HuH-7.5 (cell line): ENCODE data around the gene MYLK.

ENCODE experiments used
- DNase-seq: peaks from one replicate; pipeline ENCODE4 v3.0.0; 2011; ENCODE audit warnings: low spot score

The MYLK gene

DNA sequence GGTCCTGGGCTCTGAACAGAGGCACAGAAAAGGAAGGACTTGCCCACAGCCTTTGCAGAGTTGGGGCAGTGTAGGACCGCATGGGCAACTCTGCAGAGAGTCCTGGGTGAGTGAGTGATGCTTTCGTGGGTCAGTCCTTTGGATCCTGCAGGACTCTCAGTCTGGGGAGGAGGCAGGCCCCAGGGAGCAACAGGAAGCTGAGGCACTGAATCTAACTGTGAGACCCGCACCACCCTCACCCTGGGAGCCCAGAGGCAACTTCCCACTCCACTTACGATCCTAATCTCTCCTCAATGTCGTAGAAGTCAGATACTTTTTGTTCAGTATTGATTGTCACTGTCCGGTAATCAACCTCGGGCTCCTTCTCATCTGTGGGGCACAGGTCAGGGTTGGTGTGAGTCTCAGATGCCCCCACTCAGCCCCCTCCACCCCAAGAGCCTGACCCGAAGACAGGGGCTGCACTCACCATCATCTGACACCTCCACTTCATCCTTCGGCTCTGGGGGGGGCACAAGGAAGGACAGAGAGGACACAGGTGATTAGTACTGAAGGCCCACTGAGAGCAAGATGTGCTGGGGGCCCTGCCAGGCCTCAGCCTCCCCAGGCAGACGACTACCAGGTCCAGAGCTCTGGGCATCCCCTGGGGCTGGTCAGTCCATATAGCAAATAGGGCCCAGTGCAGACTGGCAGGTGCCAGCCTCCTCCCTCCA lies 235.3 kb downstream of the MYLK start:
- DNase-seq = no peak

DNA sequence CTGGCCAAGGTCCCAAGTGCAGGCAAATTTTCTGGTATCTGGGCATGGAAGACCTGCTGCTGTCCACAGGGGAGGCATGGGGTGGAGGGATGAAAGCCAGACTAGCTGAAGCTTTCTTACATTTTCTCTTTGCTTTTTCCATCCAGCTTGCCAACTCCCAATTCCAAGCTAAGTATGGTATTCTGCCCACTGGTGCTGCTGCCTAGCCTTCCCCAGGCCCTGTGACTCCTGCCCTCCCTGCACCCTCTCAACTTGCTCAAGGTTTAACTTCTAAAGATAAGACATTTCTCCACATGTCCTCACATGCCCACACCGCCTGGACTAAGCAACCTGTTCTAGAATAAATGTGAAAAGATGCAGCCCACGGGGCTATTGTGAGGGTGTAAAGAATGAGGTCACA lies 239.8 kb downstream of the MYLK start:
- DNase-seq = no peak

DNA sequence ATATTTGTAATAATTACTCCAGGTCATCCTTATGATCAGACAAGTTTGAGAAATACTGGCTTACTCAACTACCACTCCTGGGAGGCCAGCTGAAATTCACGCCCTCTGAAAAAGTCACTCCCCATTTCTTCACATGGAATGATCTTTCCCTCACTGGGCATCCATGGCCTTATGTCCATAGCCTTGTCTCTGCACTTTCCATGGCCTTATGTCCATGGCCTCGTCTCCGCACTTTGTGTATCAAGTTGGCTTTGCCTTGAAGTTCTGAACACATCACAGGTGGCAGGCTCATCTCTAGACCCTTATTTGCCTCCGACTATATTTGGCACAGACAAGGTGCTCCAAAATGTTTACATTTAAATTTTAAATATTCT lies 241.2 kb downstream of the MYLK start:
- DNase-seq = no peak

DNA sequence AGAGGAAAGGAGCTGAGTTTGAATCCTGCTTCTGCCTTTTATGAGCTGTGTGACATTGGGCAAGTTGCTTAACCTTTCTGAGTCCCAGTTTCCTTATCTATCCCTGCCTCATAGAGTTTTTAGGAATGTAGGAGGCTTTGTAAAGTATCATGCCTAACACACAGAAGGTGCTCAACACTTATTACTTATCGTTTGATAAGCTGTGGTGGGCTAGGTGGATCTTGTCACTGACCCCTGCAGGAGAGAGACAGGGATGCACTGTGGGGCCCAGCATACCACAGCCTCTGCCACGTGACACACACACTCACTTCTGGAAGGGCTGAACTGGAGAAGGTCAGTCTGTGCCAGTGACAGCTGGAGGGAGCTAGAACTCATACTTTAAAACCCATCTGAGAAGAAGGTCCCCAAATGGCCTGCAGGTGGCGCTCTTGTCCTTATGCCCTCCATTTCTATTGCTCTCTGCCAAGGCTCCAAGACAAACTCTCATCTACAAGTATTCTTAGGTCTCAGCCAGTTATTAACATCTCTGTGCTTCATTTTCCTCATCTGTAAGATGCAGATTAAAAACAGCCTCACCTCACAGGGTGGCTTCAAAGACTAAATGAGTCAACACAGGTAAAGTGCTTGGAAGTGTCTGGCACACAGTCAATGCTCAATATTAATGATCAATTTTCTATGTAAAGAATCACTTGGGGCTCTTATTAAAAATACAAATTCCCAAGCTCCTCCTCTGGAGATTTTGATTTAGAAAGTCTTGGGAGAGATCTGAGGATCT lies 241.8 kb downstream of the MYLK start:
- peak; percentile 81 for DNase-seq

DNA sequence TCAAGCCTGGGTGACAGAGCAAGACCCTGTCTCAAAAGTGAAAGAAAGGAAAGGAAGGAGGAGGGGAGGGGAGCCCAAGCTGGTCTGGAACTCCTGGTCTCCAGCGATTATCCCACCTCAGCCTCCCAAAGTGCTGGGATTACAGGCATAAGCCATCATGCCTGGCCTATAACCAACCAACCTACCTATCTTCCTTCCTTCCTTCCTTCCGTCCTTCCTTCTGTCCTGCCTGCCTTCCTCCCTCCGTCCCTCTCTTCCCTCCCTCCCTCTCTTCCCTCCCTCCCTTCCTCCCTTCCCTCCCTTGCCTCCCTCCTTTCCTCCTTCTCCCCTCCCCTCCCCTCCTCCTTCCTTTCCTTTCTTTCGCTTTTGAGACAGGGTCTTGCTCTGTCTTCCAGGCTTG lies 242.6 kb downstream of the MYLK start:
- DNase-seq = no peak

DNA sequence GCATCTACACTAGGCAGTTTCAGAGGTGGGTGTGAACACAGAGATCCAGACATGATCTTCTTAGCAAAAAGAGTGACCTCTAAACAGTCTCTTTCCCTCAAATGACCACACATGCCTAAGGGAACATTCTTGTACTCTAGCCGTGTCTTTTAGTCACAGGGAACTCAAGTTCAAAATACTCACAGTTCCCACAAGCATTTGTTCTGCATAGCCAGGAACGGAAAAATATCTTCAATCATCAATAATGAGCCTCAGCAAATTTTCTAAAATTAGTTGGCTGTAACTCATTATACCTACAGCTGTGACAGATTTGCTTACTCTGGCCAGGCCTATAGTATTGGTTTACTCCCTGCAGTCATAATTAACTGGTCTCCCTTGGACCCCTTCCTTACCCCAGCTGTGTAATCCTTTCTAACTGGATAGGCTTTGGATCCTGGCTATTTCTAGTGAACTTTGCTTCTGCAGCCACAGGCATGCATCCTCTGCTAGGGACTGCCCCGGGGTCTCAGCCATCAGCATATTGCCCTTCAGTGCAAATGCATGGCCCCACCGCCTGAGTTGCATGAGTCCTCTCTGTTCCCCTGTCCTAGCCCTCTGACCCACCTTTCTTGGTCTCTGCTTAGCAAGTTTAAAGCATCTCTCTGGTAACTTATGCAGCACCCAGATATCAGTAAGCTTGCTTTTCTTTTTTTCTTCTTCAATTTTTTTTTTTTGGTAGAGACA lies 243.2 kb downstream of the MYLK start:
- DNase-seq = no peak

DNA sequence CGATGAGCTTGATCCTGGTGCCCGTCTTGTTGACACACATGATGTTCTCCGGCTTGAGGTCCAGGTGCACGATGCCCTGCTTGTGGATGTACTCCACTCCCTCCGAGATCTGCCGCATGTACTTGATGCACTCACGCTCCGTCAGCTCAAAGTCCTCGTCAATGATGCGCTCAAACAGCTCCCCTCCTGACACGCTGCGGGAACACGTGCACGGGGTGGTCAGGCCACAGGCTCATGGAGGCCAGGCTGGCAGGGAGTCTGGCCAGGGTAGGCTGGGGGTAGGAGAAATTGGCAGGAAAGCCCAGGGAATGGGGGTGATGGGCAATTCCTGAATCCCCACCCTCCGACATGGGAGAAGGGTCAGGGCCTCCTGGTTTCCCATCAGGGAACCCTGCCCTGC lies 243.8 kb downstream of the MYLK start:
- DNase-seq = no peak

GRCh38 chr3:123638936-123639689 lies 245.0 kb downstream of the MYLK start:
- no peak for DNase-seq

DNA sequence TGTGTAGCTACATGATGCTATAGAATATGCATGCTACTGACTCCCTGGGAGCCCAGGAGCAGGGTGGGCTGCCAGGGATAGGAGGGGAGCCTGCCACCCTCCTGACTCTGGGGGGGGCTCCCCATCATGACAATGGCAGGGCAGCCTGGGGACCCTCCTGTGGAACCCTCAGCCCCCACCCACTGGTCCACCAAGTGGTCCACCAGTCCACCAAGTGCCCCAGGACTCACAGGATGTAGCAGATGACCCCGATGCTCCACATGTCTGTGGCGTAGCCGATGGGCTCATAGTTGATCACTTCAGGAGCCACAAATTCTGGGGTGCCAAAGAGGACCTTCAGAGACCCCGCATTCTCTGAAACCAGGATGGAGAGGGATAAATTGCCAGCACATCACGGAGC lies 246.3 kb downstream of the MYLK start:
- DNase-seq = no peak

GRCh38 chr3:123637131-123637530 lies 247.0 kb downstream of the MYLK start:
- no peak for DNase-seq

DNA sequence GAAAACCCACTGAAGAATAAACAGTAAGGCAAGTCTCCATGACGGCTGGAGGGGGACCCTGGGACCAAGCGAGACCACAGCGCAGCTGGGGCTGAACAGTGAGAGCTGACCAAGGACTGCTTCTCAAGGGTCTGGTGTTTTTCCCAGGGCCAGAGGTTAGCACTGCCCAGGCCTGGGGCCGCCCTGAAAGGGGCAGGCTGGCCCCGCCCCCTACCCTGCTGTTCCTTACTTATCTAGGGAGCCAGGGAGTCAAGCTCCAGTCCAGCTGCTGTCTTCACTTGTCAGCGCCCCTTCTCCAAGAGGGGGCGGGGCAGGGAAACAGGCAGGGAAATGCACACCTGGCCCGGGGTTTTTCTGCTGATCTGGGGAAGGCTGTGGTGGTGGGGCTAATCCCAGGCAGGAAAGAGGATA lies 247.7 kb downstream of the MYLK start:
- no peak for DNase-seq

DNA sequence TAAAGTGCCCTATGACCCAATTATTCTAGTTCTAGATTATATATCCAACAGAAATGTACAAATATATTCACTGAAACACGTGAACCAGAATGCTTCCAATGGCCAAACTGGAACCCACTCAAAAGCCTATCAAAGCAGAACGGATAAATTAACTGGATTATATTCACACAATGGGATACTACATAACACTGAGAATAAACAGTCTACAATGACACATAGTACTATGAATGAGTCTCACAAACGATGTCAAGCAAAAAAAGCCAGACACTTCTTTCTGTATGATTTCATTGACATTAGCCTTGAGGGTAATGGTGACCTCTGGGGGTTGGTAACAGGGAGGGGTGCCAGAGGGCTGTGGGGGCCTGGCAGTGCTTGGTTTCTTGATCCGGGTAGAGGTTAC lies 248.4 kb downstream of the MYLK start:
- DNase-seq = no peak

DNA sequence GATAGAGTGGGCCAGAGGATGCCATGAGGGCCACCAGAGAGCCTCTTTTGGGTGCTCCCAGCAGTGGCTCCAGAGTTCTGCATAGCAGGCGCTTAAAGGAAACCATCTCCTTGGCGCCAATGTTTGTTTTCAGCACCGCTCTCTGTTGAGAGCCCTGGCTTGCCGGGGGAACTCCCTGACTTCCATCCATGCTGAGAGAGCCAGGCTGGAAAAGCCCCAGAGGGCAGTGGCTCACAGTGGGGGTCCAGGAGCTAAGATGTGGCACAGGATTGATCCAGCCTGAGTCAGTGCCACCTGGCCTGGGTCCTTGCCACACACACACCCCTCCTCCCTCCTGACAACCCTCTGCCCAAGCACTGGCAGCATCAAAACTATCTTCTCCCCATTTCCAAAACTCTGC lies 248.9 kb downstream of the MYLK start:
- DNase-seq = no peak

GRCh38 chr3:123634149-123635051 lies 249.7 kb downstream of the MYLK start:
- DNase-seq = no peak

GRCh38 chr3:123633530-123633929 lies 250.6 kb downstream of the MYLK start:
- DNase-seq = no peak

DNA sequence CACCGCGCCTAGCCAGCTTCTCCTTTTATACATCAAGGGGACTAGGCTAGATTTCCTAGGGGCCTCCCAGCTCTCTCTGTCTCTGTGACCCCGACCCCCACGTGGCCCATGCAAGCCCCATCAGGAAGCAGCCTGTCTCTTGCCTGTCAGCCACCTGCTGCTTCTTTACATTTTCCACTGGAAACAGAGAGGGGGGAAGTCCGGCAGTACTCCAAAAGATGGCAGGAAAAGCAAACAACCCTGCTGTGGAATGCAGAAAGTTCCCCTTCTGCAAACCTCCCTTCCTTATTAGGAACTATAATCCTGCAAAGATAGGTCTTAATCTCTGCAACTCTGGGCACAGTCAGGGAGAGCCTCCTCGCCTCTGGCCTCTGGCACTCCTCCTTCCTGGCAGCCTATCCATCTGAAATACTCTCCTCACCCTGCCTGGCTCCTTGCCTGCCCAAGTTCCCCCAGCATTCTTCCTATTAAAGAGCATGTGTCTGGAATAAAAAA lies 251.9 kb downstream of the MYLK start:
- DNase-seq = no peak

DNA sequence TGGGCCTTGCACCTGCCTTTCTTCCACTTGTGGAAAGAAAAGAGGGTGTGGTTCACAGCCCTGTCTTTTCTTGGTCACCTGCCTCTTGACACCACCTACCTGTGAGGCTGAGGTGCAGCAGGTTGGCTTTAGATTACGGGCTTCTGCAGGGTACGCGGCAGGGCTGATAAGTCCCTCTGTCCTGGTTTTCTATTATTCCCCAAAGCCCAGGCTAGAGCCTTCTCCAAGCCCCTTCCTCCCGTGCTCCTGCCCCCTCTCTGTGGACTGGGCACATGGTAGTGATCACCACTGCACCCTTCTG lies 254.4 kb downstream of the MYLK start:
- no peak for DNase-seq

DNA sequence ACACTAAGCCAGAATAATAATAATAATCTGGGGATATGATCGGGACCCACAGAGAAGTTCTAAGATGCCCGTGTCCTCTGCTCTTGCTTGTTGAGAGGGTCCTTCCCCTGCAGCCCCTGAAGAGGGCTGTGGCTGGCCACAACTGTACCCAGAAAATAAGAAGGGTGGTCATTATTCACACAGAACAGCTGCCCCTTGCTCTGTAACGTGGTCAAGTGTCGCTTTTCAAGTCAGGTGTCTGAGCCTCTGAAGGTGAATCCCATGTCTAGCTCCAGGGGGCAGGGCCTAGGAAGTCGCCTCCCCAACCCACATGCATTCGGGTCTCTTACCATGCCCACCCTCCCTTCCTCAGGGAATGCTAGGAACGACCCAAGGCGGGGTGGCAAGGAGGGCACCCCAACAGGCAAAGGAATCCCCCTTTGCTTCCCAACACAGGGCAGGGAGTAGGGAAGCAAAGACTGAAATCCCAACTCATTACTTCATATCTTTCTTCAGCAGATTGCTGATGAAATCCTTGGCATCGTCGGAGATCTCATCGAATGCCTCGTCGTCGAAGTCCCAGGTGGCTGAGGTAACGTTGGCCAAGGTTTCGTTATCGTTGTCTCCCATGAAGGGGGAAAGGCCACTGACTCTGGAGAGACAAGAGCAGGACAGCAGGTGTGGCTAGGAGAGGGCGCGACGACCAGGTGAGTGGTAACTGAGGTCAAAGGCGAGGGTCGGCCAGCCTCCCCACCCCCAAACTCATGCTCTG lies 255.0 kb downstream of the MYLK start:
- no peak for DNase-seq

- no peak for DNase-seq
These were observed 256.2 kb downstream of the MYLK start for GRCh38 chr3:123627673-123628670.
